RWPE1 (cell line): Measurements from ENCODE around the gene COL21A1.

Source experiments
- CTCF ChIA-PET: fragments of 350-600 bp; sonication (Branson Sonifier 250); formaldehyde crosslinking; extraction: SDS; loops from one replicate; lab custom pipeline; 2021; lab: Yijun Ruan, JAX
- POLR2A ChIA-PET: fragments of 400-600 bp; formaldehyde crosslinking; extraction: SDS; loops from one replicate; lab custom pipeline; 2020; ENCODE audit warnings: antibody characterized with exemption; ENCODE audit not compliant: low non-redundant PET; lab: Yijun Ruan, JAX
- DNase-seq: peaks from one replicate; pipeline ENCODE4 v3.0.0; 2012; ENCODE audit warnings: low spot score
- H3K27ac ChIP-seq: fragments of 450-650 bp; 2 replicates; pipeline ENCODE4 v1.5.1; 2017
- TF ChIP-seq, protein P1 (sequence below): fragments of 450-650 bp; conservative IDR thresholded peaks from 2 replicates; pipeline ENCODE4 v1.5.1; 2017; ENCODE audit warnings: low read depth, mild to moderate bottlenecking

COL21A1 gene

GRCh38 chr6:56282391-56282790 is 35.0 kb upstream of the COL21A1 start:
- H3K27ac ChIP-seq = no peak overlapping the region
- CTCF ChIA-PET = interaction anchor here (0.6 to 0.9 kb wide), 2 partner anchors 53 to 181 kb away, joined by 3 to 4 read pairs; no protein-coding TSS in a partner anchor
- POLR2A ChIA-PET = no interaction called here
- TF ChIP-seq, protein P1, sequence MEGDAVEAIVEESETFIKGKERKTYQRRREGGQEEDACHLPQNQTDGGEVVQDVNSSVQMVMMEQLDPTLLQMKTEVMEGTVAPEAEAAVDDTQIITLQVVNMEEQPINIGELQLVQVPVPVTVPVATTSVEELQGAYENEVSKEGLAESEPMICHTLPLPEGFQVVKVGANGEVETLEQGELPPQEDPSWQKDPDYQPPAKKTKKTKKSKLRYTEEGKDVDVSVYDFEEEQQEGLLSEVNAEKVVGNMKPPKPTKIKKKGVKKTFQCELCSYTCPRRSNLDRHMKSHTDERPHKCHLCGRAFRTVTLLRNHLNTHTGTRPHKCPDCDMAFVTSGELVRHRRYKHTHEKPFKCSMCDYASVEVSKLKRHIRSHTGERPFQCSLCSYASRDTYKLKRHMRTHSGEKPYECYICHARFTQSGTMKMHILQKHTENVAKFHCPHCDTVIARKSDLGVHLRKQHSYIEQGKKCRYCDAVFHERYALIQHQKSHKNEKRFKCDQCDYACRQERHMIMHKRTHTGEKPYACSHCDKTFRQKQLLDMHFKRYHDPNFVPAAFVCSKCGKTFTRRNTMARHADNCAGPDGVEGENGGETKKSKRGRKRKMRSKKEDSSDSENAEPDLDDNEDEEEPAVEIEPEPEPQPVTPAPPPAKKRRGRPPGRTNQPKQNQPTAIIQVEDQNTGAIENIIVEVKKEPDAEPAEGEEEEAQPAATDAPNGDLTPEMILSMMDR = no peak
- DNase-seq = no peak

DNA sequence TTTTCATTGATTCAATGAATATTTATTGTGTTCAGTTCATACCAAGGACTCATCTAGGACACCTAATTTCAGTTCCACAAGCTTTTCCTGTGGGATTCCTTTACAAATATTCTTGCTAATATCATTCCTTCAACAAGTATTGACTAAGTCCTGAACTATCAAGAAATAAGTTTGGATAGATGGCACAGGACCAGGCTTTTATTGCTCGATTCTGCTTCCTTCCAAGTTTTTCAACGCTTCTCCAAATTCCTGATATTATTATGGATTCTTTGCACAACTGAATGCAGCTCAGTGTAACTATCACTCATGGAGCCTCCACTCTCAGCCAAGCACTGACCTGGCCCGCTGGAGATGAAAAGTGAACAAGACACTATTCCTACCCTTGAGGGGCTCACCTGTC is 32.7 kb upstream of the COL21A1 start:
- POLR2A ChIA-PET = no interaction called here
- CTCF ChIA-PET = interaction anchor here (0.6 kb wide), 1 partner anchor 358 kb away, joined by 3 read pairs; no protein-coding TSS in a partner anchor
- TF ChIP-seq, protein P1 = no peak
- no peak for DNase-seq
- no peak overlapping the region for H3K27ac ChIP-seq

DNA sequence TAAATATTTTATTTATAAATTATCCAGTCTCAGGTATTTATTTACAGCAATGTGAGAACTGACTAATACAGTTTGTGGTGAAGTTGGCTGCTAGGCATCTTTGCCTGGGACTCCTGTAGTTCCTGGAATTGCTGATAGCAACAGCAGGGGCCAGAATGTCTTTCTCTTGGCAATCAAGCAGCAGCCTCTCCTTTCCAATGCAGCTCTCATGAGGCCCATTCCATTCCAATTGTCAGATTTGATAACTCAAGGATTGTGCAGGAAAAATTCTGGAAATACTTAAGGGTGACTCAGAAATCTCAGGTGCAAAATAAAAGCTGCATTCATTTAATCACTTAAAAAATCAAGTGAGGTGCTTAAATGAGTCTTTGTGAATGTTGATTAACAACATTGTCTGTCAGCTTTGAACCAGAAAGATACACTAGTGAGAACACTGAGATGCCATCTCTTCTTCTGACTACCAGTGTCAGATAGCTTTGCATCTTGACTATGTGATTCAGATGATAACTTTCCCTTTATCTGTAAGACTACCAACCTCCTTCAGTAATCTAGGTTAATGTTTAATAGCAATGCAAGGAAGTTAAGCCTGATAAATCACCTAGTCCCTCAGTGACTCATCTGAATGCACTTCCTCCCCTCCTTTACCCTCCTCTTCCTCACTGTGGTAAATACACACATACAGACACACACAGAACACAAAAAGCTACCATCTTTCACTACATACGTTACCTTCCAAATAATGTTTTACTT is 32.1 kb upstream of the COL21A1 start:
- ChIA-PET POLR2A (no interaction called here), CTCF (interaction anchor here (0.6 to 0.7 kb wide), 2 partner anchors 11 to 358 kb away, joined by 3 read pairs; no protein-coding TSS in a partner anchor)
- no peak for DNase-seq
- TF ChIP-seq, protein P1 = no peak
- H3K27ac ChIP-seq = no peak overlapping the region

- ChIA-PET POLR2A (no interaction called here), CTCF (interaction anchor here (0.6 to 0.9 kb wide), 2 partner anchors 14 to 1502 kb away, joined by 6 read pairs; no protein-coding TSS in a partner anchor)
- H3K27ac ChIP-seq = no peak overlapping the region
- TF ChIP-seq, protein P1 = no peak
- no peak for DNase-seq
Observed at GRCh38 chr6:56278171-56278591, 30.8 kb upstream of the COL21A1 start.

DNA sequence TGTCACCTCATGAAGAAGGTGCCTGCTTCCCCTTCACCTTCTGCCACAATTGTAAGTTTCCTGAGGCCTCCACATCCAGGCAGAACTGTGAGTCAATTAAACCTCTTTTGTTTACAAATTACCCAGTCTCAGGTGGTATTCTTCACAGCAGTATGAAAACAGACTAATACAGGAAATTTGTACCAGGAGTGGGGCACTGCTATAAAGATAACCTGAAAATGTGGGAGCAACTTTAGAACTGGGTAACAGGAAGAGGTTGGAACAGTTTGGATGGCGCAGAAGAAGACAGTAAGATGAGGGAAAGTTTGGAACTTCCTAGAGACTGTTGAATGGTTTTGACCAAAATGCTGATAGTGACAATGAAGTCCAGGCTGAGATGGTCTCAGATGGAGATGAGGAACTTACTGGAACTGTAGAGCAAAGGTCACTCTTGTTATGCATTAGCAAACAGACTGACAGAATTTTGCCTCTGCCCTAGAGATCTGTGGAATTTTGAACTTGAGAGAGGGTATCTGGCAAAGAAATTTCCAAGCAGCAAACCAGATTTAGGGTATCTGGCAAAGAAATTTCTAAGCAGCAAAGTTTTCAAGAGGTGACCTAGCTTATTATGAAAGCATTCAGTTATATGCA is 23.5 kb upstream of the COL21A1 start:
- ChIA-PET CTCF (no interaction called here), POLR2A (no interaction called here)
- H3K27ac ChIP-seq = no peak overlapping the region
- DNase-seq = no peak
- TF ChIP-seq, protein P1 = no peak

DNA sequence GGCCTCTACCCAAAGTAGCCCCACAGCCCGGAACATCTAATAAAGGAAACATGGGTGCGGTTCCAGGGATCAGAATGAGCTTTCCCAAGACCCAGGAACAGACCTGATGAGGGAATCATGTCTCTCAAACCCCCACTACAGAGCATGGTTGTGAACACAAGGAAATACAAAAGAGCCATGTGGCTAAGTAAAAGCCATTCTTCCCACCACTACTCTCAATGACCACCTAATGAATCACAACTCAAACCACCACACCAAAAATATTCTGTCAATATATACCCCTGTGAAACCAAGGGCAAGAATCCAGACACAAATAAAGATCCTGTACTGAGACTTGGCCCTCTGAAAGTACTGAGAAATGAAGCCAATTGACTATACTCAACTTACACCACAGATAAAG is 20.9 kb upstream of the COL21A1 start:
- no peak for DNase-seq
- CTCF ChIA-PET = interaction anchor here (0.6 kb wide), 2 partner anchors 11 to 290 kb away, joined by 3 read pairs; no protein-coding TSS in a partner anchor
- POLR2A ChIA-PET = no interaction called here
- TF ChIP-seq, protein P1 = no peak
- H3K27ac ChIP-seq = no peak overlapping the region
